ENCODE measurements around the gene ACBD3.
"Not testable (repeated sequence)": the region's sequence is repeated elsewhere in the genome, so short reads cannot be mapped to it uniquely, and the experiment has no call there.

The ACBD3 gene

DNA sequence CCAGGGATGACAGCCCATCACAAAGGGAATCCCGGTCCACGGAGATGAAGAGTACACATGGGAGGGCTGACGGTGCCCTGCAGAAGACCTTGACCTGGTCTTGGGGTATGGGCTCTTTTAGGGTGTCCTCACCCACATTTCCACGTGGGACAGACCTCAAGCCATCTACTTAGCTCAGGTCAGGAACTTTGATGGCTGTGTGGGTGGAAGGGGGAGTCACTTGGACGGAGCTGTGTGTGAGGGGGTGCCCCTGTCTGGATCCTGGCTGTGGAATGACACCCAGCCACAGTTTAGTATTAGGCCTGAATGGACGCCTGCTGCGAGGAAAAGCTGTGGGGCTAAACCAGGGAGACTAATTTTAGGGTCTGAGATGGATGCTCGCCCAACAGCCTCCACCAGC lies 26.0 kb upstream of the ACBD3 start:
- FAIRE-seq (no peak), DNase-seq (ENCODE audit: insufficient read length) (no peak)
- TF ChIP-seq POLR2A (IDR thresholded peaks at IDR 0.05; ENCODE audit: low read depth, low read length) (no peak), TAF1 (IDR thresholded peaks at IDR 0.05; ENCODE audit: borderline replicate concordance, low read depth, low read length) (no peak), POLR2AphosphoS5 (IDR thresholded peaks at IDR 0.05; ENCODE audit: low read depth, low read length) (no peak)

GRCh38 chr1:226211181-226211821 lies 24.8 kb upstream of the ACBD3 start:
- no peak for FAIRE-seq
- DNase-seq (ENCODE audit: insufficient read length), result no peak
- no peak for TF ChIP-seq POLR2AphosphoS5 (IDR thresholded peaks at IDR 0.05; ENCODE audit: low read depth, low read length)
- no peak for TF ChIP-seq POLR2A (IDR thresholded peaks at IDR 0.05; ENCODE audit: low read depth, low read length)
- TF ChIP-seq TAF1 (IDR thresholded peaks at IDR 0.05; ENCODE audit: borderline replicate concordance, low read depth, low read length), result no peak

GRCh38 chr1:226210571-226211176 lies 24.1 kb upstream of the ACBD3 start:
- FAIRE-seq, result no peak
- TF ChIP-seq POLR2A (IDR thresholded peaks at IDR 0.05; ENCODE audit: low read depth, low read length), result no peak
- TF ChIP-seq TAF1 (IDR thresholded peaks at IDR 0.05; ENCODE audit: borderline replicate concordance, low read depth, low read length), result no peak
- TF ChIP-seq POLR2AphosphoS5 (IDR thresholded peaks at IDR 0.05; ENCODE audit: low read depth, low read length), result no peak
- no peak for DNase-seq (ENCODE audit: insufficient read length)

DNA sequence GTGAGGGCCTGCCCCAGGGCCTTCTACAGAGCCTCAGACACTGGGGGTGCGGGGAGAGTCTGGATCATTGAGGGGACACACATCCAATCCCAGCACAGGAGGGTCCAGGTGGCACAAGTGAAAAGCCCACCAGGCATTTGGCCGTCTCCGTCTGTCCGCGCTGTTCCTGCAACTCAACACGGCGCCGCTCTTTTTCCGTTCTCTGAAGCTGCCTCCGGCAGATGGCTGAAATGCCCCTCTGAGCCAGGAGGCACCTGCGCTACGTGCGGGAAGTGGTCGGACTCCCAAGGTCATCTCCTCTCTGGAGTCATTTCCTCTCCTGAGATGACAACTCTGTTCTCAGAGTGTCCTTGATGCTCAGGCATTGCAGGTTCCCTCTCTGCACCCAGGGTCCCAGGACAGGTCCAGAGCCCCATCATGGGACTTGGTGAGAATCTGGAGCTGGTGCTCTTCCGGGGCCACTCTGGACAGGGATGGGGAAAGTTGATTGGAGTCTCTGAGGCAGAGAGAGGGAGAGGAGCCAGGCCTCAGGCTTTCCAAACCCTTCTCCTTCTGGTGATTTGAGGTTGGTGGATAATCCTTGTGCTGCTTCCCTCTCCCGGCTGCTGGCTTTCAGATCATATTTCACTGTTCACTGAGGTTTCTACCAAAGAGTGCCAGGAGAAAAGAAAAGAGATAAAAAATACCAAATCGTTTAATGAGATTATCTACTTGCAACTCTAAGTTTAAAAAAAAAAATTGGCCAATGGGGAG lies 22.9 kb upstream of the ACBD3 start:
- FAIRE-seq, result no peak
- TF ChIP-seq TAF1 (IDR thresholded peaks at IDR 0.05; ENCODE audit: borderline replicate concordance, low read depth, low read length) (no peak), POLR2A (IDR thresholded peaks at IDR 0.05; ENCODE audit: low read depth, low read length) (no peak), POLR2AphosphoS5 (IDR thresholded peaks at IDR 0.05; ENCODE audit: low read depth, low read length) (no peak)
- DNase-seq (ENCODE audit: insufficient read length), result no peak

DNA sequence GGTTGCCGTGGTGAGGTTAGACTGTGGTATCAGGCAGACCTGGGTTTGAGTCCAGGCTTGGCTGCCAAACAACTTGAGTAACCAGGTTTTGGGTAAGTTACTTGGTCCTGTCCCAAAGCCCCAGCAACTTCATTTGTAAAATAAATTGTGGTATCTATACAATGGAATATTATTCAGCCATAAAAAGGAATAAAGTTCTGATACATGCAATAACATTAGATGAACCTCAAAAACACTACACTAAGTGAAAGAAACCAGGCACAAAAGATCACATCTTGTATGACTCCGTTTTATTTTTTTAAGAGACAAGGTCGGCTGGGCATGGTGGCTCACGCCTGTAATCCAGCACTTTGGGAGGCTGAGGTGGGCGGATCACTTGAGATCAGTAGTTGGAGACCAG lies 20.5 kb upstream of the ACBD3 start:
- FAIRE-seq, result no peak
- no peak for DNase-seq (ENCODE audit: insufficient read length)
- TF ChIP-seq POLR2AphosphoS5 (IDR thresholded peaks at IDR 0.05; ENCODE audit: low read depth, low read length), result no peak
- no peak for TF ChIP-seq TAF1 (IDR thresholded peaks at IDR 0.05; ENCODE audit: borderline replicate concordance, low read depth, low read length)
- no peak for TF ChIP-seq POLR2A (IDR thresholded peaks at IDR 0.05; ENCODE audit: low read depth, low read length)

- TF ChIP-seq TAF1 (IDR thresholded peaks at IDR 0.05; ENCODE audit: borderline replicate concordance, low read depth, low read length), result no peak
- TF ChIP-seq POLR2AphosphoS5 (IDR thresholded peaks at IDR 0.05; ENCODE audit: low read depth, low read length), result no peak
- no peak for TF ChIP-seq POLR2A (IDR thresholded peaks at IDR 0.05; ENCODE audit: low read depth, low read length)
- FAIRE-seq (no peak), DNase-seq (ENCODE audit: insufficient read length) (no peak)
Measured at GRCh38 chr1:226204198-226204597, 17.7 kb upstream of the ACBD3 start.

DNA sequence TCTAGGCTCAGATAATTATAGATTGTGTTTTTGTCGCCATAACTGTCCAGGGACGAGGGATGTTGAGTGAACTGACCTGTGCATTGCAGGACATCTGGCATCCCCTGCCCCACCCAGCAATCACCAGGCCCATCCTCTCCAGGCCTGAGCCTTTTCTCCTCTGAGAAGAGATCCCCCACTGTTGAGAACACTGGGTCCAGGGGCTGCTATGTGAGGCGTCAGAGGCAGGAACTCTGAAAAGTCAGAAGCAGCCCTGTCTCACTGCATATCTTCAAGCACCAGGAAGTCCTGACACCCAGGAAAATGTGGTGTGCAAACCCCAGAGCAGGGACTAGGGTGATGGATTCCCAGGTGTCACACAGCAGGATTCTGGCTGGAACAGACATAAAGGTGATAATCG lies 17.1 kb upstream of the ACBD3 start:
- FAIRE-seq, result no peak
- TF ChIP-seq POLR2A (IDR thresholded peaks at IDR 0.05; ENCODE audit: low read depth, low read length) (no peak), POLR2AphosphoS5 (IDR thresholded peaks at IDR 0.05; ENCODE audit: low read depth, low read length) (no peak)
- DNase-seq (ENCODE audit: insufficient read length), result no peak

DNA sequence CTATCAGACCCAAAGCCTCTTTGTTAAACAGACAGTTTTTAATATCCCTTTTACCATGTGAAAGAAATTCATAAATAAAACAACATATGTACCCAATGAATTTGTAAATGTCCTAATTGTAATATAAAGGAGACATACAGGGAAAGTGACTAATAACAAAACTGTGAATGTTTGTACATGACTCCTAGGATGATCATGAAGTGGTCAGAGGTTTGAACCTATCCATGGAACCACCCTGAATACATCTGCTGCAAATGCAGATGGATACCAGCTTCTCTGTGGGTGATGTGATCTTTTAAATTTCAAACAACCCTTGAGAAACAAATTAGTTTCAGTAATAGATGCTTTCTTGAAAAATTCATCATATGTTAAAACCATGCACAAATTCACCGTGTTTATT lies 16.7 kb upstream of the ACBD3 start:
- no peak for TF ChIP-seq POLR2A (IDR thresholded peaks at IDR 0.05; ENCODE audit: low read depth, low read length)
- no peak for TF ChIP-seq POLR2AphosphoS5 (IDR thresholded peaks at IDR 0.05; ENCODE audit: low read depth, low read length)
- TF ChIP-seq TAF1 (IDR thresholded peaks at IDR 0.05; ENCODE audit: borderline replicate concordance, low read depth, low read length), result no peak
- FAIRE-seq (no peak), DNase-seq (ENCODE audit: insufficient read length) (no peak)

DNA sequence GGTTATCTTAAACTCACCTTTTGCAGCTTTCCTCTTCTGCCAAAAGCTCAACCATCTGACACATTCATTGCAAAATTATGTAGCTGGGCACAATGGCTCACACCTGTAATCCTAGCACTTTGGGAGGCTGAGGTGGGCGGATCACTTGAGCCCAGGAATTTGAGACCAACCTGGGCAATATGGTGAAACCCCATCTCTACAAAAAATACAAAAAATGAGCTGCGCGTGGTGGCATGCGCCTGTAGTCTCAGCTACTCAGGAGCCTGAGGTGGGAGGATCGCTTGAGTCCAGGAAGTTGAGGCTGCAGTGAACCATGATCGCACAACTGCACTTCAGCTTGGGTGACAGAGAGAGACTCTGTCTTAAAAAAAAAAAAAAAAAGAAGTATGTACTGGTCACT lies 16.1 kb upstream of the ACBD3 start:
- not testable (repeated sequence) for DNase-seq (ENCODE audit: insufficient read length); FAIRE-seq

GRCh38 chr1:226202246-226202645 lies 15.7 kb upstream of the ACBD3 start:
- TF ChIP-seq TAF1 (IDR thresholded peaks at IDR 0.05; ENCODE audit: borderline replicate concordance, low read depth, low read length) (no peak), POLR2AphosphoS5 (IDR thresholded peaks at IDR 0.05; ENCODE audit: low read depth, low read length) (no peak), POLR2A (IDR thresholded peaks at IDR 0.05; ENCODE audit: low read depth, low read length) (no peak)
- no peak for FAIRE-seq

GRCh38 chr1:226201029-226201593 lies 14.6 kb upstream of the ACBD3 start:
- DNase-seq (ENCODE audit: insufficient read length), result peak; percentile 41
- TF ChIP-seq TAF1 (IDR thresholded peaks at IDR 0.05; ENCODE audit: borderline replicate concordance, low read depth, low read length) (no peak), POLR2AphosphoS5 (IDR thresholded peaks at IDR 0.05; ENCODE audit: low read depth, low read length) (no peak), POLR2A (IDR thresholded peaks at IDR 0.05; ENCODE audit: low read depth, low read length) (no peak)
- FAIRE-seq, result peak; percentile 56

More at GRCh38 chr1:226202246-226202645, 15.7 kb upstream of the ACBD3 start:
- no peak for DNase-seq (ENCODE audit: insufficient read length)

DNA sequence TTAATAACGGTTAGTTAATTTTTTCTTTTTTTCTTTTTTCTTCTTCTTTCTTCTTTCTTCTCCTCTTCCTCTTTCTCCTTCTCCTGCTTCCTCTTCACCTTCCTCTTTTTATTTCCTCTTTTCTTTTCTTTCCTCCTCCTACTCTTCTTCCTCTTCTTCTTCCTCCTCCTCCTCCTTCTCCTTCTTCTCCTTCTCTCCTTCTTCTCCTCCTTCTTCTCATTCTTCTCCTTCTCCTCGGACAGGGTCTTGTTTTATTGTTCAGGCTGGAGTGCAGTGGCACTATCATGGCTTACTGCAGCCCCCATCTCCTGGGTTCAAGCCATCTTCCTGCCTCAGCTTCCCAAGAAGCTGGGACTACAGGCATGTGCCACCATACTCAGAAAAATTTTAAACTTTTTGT lies 13.4 kb upstream of the ACBD3 start:
- no peak for DNase-seq (ENCODE audit: insufficient read length)
- no peak for TF ChIP-seq TAF1 (IDR thresholded peaks at IDR 0.05; ENCODE audit: borderline replicate concordance, low read depth, low read length)
- TF ChIP-seq POLR2AphosphoS5 (IDR thresholded peaks at IDR 0.05; ENCODE audit: low read depth, low read length), result no peak
- no peak for TF ChIP-seq POLR2A (IDR thresholded peaks at IDR 0.05; ENCODE audit: low read depth, low read length)
- no peak for FAIRE-seq
